HG03342 (cell line): Measurements from ENCODE around the gene SKA2.
"Not testable (repeated sequence)": the region's sequence is repeated elsewhere in the genome, so short reads cannot be mapped to it uniquely, and the experiment has no call there.

Experiments
- ATAC-seq: cut with Tn5 transposase; IDR thresholded peaks from one replicate; pipeline ENCODE4 v1.9.1; 2021; ENCODE audit warnings: mild to moderate bottlenecking, moderate library complexity; ENCODE audit not compliant: unreplicated experiment

The SKA2 gene

DNA sequence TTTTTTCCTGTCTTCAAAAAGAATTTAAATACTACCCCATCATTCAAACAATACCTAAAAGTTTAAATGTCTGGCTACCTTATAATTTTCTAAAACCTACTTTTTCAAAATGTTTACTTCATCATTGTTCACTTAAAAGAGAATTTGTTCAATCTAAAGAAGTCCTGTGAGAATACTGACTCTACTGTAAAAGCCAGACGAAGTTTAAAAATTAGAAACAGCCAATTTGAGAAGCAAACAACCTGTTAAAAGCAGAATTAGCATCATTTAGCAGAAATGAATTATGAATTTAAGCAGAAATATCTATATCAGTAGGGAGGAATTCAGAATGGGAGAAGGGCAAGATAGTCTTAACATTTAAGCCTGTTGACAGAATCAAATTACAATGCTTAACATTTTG lies 2.1 kb downstream of the SKA2 start:
- ATAC-seq: no peak

DNA sequence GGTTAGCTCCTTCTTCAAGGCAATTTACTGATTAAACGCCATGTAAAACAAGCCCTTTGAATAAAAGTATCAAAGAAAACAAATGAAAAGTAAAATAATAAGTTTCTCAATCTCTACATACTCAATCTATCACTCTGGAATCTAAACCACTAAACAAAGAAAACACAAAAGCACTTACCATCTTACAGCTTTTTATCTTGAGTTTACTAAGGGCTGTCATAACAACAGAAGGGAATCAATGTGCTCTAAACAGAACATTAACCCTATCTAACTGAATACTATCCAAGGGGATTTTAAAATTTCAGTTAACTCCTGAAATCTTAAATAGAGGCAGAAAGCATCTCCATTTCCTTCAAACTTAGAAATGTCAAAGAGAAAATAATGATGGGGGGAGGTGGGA lies 3.4 kb downstream of the SKA2 start:
- ATAC-seq: no peak

DNA sequence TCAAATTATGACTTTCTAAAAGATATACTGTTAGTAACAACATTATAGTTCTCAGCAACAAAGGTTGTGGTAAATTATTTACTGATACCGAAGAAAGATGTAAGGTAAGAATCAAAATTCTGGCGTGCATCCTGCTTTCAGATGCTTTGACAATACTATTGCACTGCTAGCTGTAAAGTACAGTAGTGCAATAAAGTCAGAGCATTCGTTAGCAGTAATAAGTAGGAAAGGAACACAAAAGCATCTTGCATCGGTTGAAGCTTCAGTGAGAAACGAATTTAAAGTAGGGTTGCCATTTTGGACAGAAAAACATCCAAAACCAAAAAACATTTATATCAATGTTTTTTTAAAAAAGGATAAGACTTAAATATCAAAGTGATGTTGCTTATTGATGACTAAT lies 4.0 kb downstream of the SKA2 start:
- ATAC-seq: no peak

DNA sequence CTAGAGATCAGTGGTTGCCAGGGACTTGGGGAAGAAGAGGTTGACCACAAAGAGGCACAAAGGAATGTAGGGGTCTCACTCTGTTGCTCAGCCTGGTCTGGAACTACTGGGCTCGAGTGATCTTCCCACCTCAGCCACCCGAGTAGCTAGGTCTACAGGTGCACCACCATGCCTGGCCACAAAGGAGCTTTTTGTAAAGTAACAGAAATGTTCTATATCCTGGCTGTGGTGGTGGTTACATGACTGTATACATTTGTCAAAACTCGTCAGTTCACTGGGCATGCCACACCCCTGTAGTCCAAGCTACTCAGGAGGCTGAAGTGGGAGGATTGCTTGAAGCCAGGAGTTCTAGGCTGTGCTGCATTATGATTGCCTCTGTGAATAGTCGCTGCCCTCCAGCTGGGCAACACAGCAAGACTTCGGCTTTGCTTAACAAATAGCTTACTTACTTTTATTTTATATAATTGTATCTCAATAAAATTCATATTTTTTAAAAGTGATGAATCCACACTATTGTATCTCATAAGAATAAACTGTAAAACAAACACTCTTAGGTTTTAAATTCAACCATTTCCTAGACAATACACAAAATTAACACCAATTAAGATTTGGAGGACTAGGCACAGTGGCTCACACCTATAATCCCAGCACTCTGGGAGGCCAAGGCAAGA lies 5.0 kb downstream of the SKA2 start:
- no peak for ATAC-seq

DNA sequence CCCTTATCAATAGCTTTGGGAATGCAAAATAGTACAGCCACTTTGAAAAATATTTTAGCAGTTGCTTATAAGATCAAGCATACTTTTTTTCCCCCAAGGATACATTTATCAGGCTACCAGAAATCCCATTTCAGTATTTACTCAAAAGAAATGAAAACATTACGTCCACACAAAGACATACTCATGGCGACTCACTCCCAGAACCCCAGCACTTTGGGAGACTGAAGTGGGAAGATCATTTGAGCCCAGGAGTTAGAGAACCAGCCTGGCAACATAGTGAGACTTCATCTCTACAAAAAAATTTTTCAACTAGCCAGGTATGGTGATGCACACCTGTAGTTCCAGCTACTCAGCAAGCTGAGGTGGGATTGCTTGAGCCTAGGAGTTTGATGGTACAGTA lies 5.9 kb downstream of the SKA2 start:
- ATAC-seq: no peak

DNA sequence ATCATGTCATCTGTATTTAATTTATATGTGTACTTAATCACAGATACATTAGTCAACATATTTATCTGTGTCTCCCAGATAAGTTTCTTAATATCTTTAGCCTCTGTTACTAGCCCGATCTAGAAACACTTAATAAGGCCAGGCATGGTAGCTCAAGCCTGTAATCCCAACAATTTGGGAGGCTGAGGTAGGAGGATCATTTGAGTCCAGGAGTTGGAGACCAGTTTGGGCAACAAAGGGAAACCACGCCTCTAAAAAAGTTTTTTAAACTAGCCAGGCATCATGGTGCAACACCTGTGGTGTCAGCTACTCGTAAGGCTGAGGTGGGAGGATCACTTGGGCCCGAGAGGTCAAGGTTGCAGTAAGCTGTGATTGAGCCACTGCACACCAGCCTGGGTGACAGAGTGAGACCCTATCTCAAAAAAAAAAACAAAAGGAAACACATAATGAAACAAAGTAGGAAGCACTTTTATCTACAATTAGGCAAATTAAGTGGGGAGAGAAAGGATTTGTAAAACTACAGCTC lies 9.4 kb downstream of the SKA2 start:
- no peak for ATAC-seq

DNA sequence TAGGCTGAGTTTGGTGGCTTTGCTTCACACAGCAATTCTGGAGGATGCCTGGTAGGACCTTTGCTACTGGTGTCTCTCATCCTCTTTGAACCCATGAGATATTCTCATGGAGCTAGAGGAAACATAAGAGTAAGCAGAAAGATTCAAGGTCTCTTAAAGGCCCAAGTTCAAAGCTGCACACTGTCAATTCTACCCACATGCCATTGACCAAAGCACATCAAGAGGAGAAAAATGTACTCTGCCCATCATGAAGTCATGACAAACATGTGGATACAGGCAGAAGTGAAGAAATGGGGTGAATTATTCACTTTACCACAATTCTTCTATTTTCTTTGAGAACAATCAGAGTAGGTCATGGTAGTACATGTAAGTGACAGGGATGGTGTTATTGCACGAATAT lies 13.1 kb downstream of the SKA2 start:
- ATAC-seq: no peak

DNA sequence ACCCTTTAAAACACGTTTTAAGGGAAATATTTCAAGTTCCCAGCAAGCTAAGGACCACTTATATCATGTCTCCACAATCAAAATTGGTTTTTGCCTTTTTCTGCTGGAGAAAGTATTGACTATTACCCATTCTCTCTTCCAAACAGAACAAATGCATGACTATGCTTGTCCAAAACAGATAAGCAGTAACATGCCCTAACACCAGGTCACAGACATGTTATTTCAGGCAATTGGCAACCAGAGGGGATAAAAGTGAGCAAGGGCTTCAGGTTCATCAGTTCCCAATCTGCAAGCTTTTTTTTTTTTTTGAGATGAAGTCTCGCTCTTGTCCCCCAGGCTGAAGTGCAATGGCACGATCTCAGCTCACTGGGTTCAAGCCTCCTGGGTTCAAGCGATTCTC lies 15.0 kb downstream of the SKA2 start:
- ATAC-seq: no peak

DNA sequence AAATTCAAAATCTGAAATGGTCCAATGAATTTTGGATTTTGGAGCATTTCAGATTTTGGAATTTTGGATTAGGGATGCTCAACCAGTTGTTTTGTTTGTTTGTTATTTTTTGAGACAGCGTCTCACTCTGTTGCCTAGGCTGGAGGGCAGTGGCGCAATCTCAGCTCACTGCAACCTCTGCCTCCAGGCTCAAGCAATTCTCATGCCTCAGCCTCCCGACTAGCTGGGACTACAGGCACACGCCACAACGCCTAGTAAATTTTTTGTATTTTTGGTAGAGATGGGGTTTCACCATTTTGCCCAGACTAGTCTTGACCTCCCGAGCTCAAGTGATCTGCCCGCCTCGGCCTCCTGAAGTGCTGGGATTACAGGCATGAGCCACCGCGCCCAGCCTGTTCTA lies 16.6 kb downstream of the SKA2 start:
- not testable (repeated sequence) for ATAC-seq

DNA sequence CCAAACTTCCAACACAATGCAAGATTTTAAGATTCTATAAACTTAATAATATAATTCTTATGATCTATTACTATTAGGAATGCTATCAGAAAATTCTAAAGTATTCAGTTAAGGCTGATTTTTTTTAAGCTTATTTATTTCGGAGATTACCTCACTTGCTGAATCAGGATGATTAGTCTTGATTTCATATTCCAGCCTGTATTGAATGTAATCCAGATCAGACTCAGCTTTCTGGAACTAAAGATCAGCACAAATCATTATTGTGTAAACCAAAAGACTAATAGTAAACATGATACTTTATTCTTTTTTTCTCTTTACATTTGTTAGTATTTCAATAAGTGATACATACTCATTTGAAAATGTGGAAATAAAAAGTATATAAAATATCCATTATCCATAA lies 23.9 kb downstream of the SKA2 start:
- no peak for ATAC-seq

DNA sequence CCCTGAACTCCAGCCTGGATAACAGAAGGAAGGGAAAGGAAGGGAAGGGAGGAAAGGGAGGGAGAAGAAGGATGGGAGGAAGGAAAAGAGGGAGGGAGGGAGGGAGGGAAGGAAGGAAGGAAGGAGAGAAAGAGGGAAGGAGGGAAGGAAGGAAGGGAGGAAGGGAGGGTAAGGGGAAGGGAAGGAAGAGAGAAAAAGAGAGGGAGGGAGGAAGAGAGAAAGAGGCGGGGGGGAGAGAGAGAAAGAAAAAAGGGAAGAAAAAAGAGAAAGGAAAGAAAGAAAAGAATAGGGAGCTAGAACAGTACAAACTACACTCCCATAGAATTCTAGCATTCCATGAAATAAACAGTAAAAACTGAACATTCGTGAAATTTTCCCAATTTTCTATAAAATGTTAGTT lies 25.2 kb downstream of the SKA2 start:
- no peak for ATAC-seq

DNA sequence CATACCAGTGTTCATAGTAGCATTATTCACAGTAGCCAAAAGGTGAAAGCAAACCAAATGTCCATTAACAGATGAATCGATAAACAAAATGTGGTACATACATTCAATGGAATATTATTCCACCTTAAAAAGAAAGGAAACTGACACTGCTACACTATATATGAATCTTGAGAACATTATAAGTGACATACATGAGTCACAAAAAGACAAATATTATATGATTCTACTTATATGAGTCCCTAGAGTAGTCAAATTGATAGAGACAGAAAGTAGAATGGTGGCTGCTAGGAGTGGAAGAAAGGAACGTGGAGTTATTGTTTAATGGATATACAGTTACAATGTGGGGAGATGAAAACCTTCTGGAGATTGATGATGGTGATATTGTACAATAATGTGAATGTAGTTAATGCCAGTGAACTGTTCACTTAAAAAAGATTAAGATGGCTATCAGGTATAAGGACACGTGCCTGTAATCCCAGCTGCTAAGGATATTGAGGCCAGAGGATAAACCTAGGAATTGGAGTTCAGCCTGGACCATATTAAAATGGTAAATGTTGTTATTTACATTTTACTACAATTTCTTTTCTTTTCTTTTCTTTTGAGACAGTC lies 28.1 kb downstream of the SKA2 start:
- no peak for ATAC-seq

DNA sequence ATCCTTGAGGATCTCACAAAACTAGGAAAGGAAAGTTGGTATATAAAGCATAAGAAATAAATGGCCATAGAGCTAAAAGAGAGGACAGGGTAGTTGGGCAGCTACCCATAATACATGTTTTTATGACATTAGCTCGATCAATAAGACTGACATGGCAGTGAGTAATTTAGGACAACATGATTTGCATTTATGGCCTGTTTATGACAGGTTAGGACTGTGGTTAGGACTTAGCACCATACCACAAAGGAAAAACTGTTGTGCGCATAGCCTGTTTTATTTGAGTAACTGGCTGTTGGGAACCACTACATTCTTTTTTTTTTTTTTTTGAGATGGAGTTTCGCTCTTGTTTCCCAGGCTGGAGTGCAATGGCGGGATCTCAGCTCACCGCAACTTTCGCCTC lies 30.3 kb downstream of the SKA2 start:
- peak; percentile 49 for ATAC-seq

DNA sequence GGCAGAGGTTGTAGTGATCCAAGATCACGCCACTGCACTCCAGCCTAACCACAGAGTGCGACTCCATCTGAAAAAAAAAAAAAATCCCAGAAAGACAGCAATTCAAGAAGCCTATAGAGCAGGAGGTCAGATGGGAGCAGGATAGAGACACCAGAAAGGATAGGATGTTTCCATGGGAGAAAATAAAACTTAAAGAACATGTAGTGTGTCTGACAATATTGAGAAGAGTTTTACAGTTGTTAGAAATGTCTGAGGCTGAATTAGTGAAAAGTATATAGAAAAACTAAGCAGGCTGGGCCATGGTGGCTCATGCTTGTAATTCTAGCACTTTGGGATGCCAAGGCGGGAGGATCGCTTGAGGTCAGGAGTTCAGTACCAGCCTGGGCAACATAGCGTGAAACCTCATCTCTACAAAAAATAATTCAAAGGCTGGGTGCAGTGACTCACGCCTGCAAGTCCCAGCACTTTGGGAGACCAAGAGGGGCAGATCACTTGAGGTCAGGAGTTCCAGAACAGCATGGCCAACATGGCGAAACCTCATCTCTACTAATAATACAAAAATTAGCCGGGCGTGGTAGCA lies 33.0 kb downstream of the SKA2 start:
- no peak for ATAC-seq

DNA sequence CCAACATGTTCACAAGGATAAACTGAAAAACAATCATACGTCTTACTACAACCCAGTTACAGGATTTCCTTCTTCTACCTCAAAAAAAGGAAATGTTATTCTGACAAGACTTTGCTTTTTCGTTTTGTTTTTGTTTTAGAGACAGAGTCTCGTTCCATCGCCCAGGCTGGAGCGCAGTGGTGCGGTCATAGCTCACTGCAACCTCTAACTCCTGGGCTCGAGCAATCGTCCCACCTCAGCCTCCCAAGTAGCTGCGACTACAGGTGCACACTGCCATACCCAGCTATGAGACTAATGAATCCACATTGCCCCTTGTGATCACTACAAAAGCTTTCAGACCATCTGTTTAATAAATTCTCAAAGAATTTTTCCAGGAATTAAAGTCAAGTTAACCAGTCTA lies 39.5 kb downstream of the SKA2 start:
- no peak for ATAC-seq

DNA sequence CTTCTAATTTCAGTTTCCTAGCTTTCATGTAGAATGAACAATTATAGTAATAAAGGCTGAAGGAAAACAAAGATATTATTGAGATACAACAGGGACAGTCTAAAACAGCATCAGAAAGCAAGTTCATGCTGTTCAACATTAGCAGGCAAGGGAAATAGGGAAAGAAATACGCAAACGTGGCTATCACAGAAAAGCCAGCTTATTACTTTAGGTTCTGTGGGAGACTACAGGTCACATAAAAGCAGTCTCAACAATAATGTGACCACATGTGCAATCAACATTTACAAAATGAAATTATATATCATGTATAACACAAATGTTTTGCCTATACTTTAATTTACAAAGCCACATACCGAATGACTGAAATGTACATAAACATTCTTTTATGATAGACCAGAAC lies 43.4 kb downstream of the SKA2 start:
- no peak for ATAC-seq

DNA sequence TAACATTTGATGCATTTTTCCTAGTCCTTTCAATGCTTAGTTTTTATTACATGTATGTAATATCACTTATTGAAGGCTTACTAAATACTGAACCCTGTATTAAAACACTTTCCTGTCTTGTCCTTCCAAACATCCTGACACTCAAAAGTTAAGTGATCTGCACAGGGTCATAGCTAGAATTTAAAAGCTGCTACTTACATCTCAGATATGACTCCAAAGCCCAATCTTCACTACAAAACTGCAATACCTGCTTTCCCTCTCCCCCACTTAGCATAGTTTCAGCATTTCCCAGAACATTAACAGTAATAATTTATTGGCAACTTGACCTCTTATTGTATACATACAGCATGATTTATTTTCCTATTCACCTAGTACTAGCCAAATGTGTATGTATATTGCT lies 44.0 kb downstream of the SKA2 start:
- no peak for ATAC-seq

DNA sequence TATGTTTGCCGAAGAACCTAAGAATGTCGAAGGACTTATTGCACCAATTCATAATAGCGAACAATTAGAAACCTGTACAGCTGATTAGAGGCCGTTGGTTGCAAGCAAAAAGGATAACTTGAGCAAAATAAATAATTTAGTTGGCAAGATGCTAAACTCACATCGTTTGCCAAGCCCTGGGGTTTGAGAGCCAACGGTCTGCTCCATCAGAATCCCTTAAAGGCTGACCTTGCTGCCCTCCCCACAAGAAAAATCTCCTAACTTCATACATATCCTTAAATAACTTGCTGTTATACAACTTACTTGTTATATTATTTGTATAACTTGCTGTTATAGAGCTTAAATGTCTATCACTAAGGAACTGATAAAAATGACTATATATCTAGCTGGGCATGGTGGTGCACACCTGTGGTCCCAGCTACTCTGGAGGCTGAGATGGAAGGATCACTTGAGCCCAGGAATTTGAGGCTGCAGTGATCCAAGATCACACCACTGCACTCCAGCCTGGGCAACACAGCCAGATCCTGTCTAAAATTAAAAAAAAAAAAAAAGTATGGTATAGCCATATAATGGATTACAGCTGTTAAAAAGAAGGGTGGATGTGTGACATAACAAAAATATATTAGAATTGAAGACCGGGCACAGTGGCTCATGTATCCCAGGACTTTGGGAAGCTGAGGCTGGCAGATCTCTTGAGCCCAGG lies 46.4 kb downstream of the SKA2 start:
- no peak for ATAC-seq

DNA sequence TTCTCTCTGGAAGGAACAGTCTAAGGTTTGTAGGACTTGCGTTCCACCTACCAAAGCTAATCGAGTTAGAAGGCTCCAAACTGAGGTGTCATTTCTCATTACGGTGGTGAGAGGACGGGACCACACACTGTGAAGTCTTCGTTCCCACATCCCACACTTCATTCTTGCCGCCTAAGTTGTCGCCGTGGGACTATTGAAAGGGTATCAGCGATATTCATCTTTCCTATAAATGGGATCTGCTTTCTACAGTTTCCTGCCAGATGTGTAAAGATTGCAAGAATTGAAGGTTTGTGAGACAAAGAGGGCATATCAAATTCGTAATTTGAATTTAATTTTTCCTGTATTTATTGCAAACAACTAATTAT lies 47.7 kb downstream of the SKA2 start:
- no peak for ATAC-seq

DNA sequence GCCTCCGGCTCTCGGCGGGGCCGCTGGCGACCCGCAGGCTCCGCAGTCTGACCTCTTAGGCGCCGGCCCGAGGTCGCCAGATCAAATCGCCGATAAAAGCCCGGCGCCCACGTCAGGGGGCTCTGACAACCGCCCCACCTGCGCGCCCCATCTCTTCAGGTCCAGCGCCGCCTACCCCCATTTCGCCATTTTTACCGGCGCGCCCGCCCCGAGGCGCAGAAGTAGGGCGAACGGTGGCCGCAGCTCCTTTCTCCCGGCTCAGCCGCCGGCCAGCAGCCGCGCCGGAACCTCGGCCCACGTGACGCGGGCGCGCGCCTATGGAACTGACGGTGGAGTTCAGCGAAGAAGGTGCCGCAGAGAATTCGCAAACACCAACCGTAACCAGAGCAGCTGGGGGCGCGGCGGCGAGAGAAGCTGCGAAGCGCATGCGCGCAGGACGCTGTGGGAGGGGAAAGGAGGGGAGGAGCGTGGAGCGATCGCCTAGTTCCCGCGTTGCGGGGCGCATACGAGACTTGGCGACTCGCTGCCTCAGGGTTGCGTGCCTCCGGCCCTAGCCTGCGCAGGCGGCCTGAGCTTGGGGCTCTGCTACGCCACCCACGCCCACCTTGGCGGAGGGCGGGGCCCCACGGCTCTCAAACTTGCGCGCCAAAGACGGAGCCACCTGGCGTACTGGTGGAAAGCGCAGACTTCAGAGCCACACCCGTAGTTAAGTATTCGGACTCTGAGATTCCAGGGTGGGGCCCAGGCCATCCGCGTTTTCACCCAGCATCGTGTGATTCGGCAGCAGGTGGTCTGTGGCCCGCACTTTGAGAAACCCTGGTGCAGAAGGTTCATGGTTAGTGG lies 48.3 kb downstream of the SKA2 start, which contains the start of gene TRIM37:
Gene TRIM37 (minus strand): TSS at position 418 of the 843 bp plus-strand sequence. CDS start 419 bp downstream, outside the sequence.
- ATAC-seq: peak; percentile 92
